ENCODE measurements around the gene PKM. TPM values are rescaled to one million over a fixed set of nuclear protein-coding genes. Genes with fewer than 3 reads are reported as not detected.
A peak's percentile ranks its signal among the peaks of the same experiment; 100 is the strongest.

Gene PKM
- total and polyA plus RNA-seq, 9 of the 15 experiments (the other 6 are each of a cell fraction or from before 2014, with no cell fraction given): 140 to 825 (median 383) TPM

GRCh38 chr15:72231833-72232478, 966 bp upstream of the PKM start (continued):
- no peak for TF ChIP-seq ZNF41 (CRISPR knock-in tag; conservative IDR thresholded peaks at IDR 0.05)
- TF ChIP-seq ZNF184 (CRISPR knock-in tag; IDR thresholded peaks at IDR 0.05): no peak
- no peak for TF ChIP-seq PURB (CRISPR knock-in tag; IDR thresholded peaks at IDR 0.05; ENCODE audit: low read depth)
- no peak for TF ChIP-seq ZNF695 (CRISPR knock-in tag; IDR thresholded peaks at IDR 0.05)
- TF ChIP-seq NCOA1 (IDR thresholded peaks at IDR 0.05; ENCODE audit: low read depth): 0 out of 2 replicates have a peak, but pooled peaks have one; percentile 16
- no peak for TF ChIP-seq FOXP1 (CRISPR knock-in tag; IDR thresholded peaks at IDR 0.05)
- no peak for TF ChIP-seq JUNB (CRISPR knock-in tag; conservative IDR thresholded peaks at IDR 0.05)
- no peak for TF ChIP-seq ARID3A (IDR thresholded peaks at IDR 0.05; ENCODE audit: borderline replicate concordance, low read depth, low read length)
- TF ChIP-seq PTBP1 (IDR thresholded peaks at IDR 0.05; ENCODE audit: low read depth, low read length): no peak
- no peak for TF ChIP-seq MLX (CRISPR knock-in tag; conservative IDR thresholded peaks at IDR 0.05)
- TF ChIP-seq ZNF740 (CRISPR knock-in tag; IDR thresholded peaks at IDR 0.05): no peak
- no peak for TF ChIP-seq ZNF740 (tag; IDR thresholded peaks at IDR 0.05)
- TF ChIP-seq TFAP4 (CRISPR knock-in tag; IDR thresholded peaks at IDR 0.05; ENCODE audit: borderline replicate concordance): peak; percentile 32; the same call in 1 of the 2 replicates
- TF ChIP-seq NCOA6 (IDR thresholded peaks at IDR 0.05): no peak
- no peak for TF ChIP-seq HCFC1 (IDR thresholded peaks at IDR 0.05; ENCODE audit: low read depth, low read length)
- peak; percentile 58; the same call in 1 of the 2 replicates for TF ChIP-seq ZNF644 (tag; IDR thresholded peaks at IDR 0.05; ENCODE audit: low read depth)
- no peak for TF ChIP-seq FOXK1 (CRISPR knock-in tag; IDR thresholded peaks at IDR 0.05; ENCODE audit: borderline replicate concordance)
- TF ChIP-seq ZNF589 (CRISPR knock-in tag; IDR thresholded peaks at IDR 0.05; ENCODE audit: low read depth): no peak
- no peak for TF ChIP-seq YY1 (IDR thresholded peaks at IDR 0.05; ENCODE audit: borderline replicate concordance in 1 of 3, control insufficient read depth in 1 of 3, extremely low read depth in 1 of 3, insufficient read depth in 3 of 3, insufficient read length in 1 of 3, insufficient replicate concordance in 2 of 3, low read depth in 1 of 3, low read length in 2 of 3)
- TF ChIP-seq THRB (CRISPR knock-in tag; conservative IDR thresholded peaks at IDR 0.05): no peak
- TF ChIP-seq SP1 (CRISPR knock-in tag; IDR thresholded peaks at IDR 0.05): no peak
- TF ChIP-seq HDAC8 (tag; IDR thresholded peaks at IDR 0.05): no peak
- no peak for TF ChIP-seq ZNF696 (CRISPR knock-in tag; conservative IDR thresholded peaks at IDR 0.05)
